GM12891 (cell line): ENCODE data around the gene UBE2K.

Source experiments
- PAX5 ChIP-seq: IDR thresholded peaks from 2 replicates; pipeline ENCODE4 v1.6.1; 2011; ENCODE audit warnings: low read length, moderate library complexity, mild to moderate bottlenecking; ENCODE audit not compliant: insufficient read depth, severe bottlenecking
- POLR2A ChIP-seq: IDR thresholded peaks from 2 replicates; pipeline ENCODE4 v1.6.1; 2011; ENCODE audit warnings: low read depth, low read length, control low read depth
- POLR2AphosphoS5 ChIP-seq: IDR thresholded peaks from 2 replicates; pipeline ENCODE4 v1.6.1; 2011; ENCODE audit warnings: low read depth, low read length, control low read depth
- POU2F2 ChIP-seq: IDR thresholded peaks from 2 replicates; pipeline ENCODE4 v1.6.1; 2011; ENCODE audit warnings: low read depth, mild to moderate bottlenecking, control low read depth, low read length, moderate library complexity
- SPI1 ChIP-seq: IDR thresholded peaks from 2 replicates; pipeline ENCODE4 v1.6.1; 2011; ENCODE audit warnings: low read depth, low read length, control low read depth
- TAF1 ChIP-seq: IDR thresholded peaks from 2 replicates; pipeline ENCODE4 v1.6.1; 2011; ENCODE audit warnings: low read depth, low read length, control low read depth

GRCh38 chr4:39750216-39750615 is 52.3 kb downstream of the UBE2K start:
- TF ChIP-seq POLR2A, result no peak
- no peak for TF ChIP-seq POLR2AphosphoS5
- no peak for TF ChIP-seq TAF1
- no peak for TF ChIP-seq SPI1
- TF ChIP-seq PAX5, result no peak
- TF ChIP-seq POU2F2, result no peak
